Measurements from ENCODE around the gene PRKAA1.

The PRKAA1 gene

GRCh38 chr5:40798012-40798800 lies at the start of gene PRKAA1:
PRKAA1 (minus strand) TSS chr5:40798374; CDS start chr5:40798189, 185 bp downstream.
- DNase-seq: peak; percentile 93

- no peak for DNase-seq
Observed at GRCh38 chr5:40847525-40847924, 49.4 kb upstream of the PRKAA1 start.

GRCh38 chr5:40846371-40846770 lies 48.2 kb upstream of the PRKAA1 start:
- no peak for DNase-seq

- DNase-seq: no peak
Observed at GRCh38 chr5:40844565-40844964, 46.4 kb upstream of the PRKAA1 start.

- no peak for DNase-seq
Observed at GRCh38 chr5:40842351-40842750, 44.2 kb upstream of the PRKAA1 start.

GRCh38 chr5:40841068-40841805 lies 43.1 kb upstream of the PRKAA1 start, which contains the start of gene CARD6:
CARD6 (plus strand) TSS chr5:40841367; CDS start chr5:40841383, 16 bp downstream.
- DNase-seq: peak; percentile 54

- DNase-seq: no peak
Observed at GRCh38 chr5:40838086-40838485, 39.9 kb upstream of the PRKAA1 start.

- DNase-seq: peak; percentile 99
Observed at GRCh38 chr5:40834849-40835787, 36.9 kb upstream of the PRKAA1 start, which contains the start of gene RPL37. RPL37 (minus strand) TSS chr5:40835222; CDS start chr5:40835185, 37 bp downstream.

GRCh38 chr5:40834391-40834848 lies 36.2 kb upstream of the PRKAA1 start:
- DNase-seq: no peak

GRCh38 chr5:40833712-40834229 lies 35.6 kb upstream of the PRKAA1 start:
- no peak for DNase-seq

GRCh38 chr5:40832345-40832744 lies 34.2 kb upstream of the PRKAA1 start:
- DNase-seq: no peak

GRCh38 chr5:40831346-40832210 lies 33.4 kb upstream of the PRKAA1 start:
- DNase-seq: no peak

GRCh38 chr5:40829748-40830533 lies 31.8 kb upstream of the PRKAA1 start:
- no peak for DNase-seq

- no peak for DNase-seq
Observed at GRCh38 chr5:40828690-40829661, 30.8 kb upstream of the PRKAA1 start.

- no peak for DNase-seq
Observed at GRCh38 chr5:40828021-40828631, 30.0 kb upstream of the PRKAA1 start.

- no peak for DNase-seq
Observed at GRCh38 chr5:40827188-40827977, 29.2 kb upstream of the PRKAA1 start.

- no peak for DNase-seq
Observed at GRCh38 chr5:40826489-40827187, 28.5 kb upstream of the PRKAA1 start.

All from NCI-H774 (cell line).